HepG2 (cell line): ENCODE results near the gene KDELR3. TPM values are rescaled to one million over a fixed set of nuclear protein-coding genes. Genes with fewer than 3 reads are reported as not detected.
A peak's percentile ranks its signal among the peaks of the same experiment; 100 is the strongest.

ENCODE experiments used
- ATAC-seq: fragments of 200-7000 bp; cut with Tn5 transposase; 3 replicates; pipeline ENCODE4 v1.9.1; 2020; ENCODE audit warnings: mild to moderate bottlenecking, moderate library complexity
- BruUV-seq: library from RNA; stranded (reverse); fragments of 400-500 nt; replicated peaks from 2 replicates; lab custom pipeline; 2021; lab: Mats Ljungman, UMichigan
- CTCF ChIA-PET: fragments of 300-600 bp; formaldehyde crosslinking; extraction: SDS; loops from one replicate; lab custom pipeline; 2021; ENCODE audit warnings: low total read pairs, inconsistent platforms, low intra/inter-chr PET ratio; lab: Yijun Ruan, JAX
- POLR2A ChIA-PET: fragments of 350-600 bp; sonication (Branson Sonifier 250); formaldehyde crosslinking; loops from one replicate; lab custom pipeline; 2020; ENCODE audit warnings: antibody characterized with exemption, inconsistent platforms; lab: Yijun Ruan, JAX
- DNase-seq: peaks from one replicate; pipeline ENCODE4 v3.0.0-alpha.2; 2015; ENCODE audit warnings: low spot score
- FAIRE-seq: peaks from 3 replicates; lab custom pipeline; 2011; peaks lifted over from hg19 to GRCh38; lab: Jason Lieb, UNC
- H2AFZ ChIP-seq: one replicate; pipeline ENCODE4 v1.6.1; 2011; ENCODE audit warnings: low read length, inconsistent platforms
- H3K27ac ChIP-seq: fragments of 300-600 bp; 3 replicates; pipeline ENCODE4 v1.8.0; 2011; ENCODE audit warnings: mixed run types, mild to moderate bottlenecking, mixed read lengths, low read length, inconsistent platforms; ENCODE audit not compliant: insufficient read depth; ENCODE audit errors: extremely low read length
- H3K27me3 ChIP-seq, 2 experiments: fragments of 200-600 bp in 1 of 2; 2 replicates in 1 of 2; 3 replicates in 1 of 2; pipeline versions ENCODE4 v1.6.0 to v1.8.0; 2011; ENCODE audit warnings: low read length in 2 of 2, mild to moderate bottlenecking in 2 of 2, moderate library complexity in 2 of 2, inconsistent platforms in 1 of 2; ENCODE audit not compliant: insufficient read depth in 2 of 2, control insufficient read depth in 1 of 2
- H3K36me3 ChIP-seq, 2 experiments: fragments of 200-600 bp in 1 of 2; replicated peaks in 1 of 2; 2 replicates in 1 of 2; 3 replicates in 1 of 2; pipeline versions ENCODE4 v1.5.1 to v1.8.0; 2011; ENCODE audit warnings: low read length in 2 of 2, inconsistent platforms in 1 of 2; ENCODE audit not compliant: insufficient read depth in 2 of 2, control insufficient read depth in 1 of 2
- H3K4me1 ChIP-seq: 2 replicates; pipeline ENCODE4 v1.5.1; 2012; ENCODE audit warnings: low read length, inconsistent platforms; ENCODE audit not compliant: insufficient read depth
- H3K4me2 ChIP-seq: 2 replicates; pipeline ENCODE4 v1.6.0; 2011; ENCODE audit warnings: low read depth, low read length, inconsistent platforms
- H3K4me3 ChIP-seq, 3 experiments: fragments of 200-600 bp in 1 of 3; sonication (generic), shearing (Covaris generic) in 1 of 3; replicated peaks in 1 of 3; 2 replicates each; pipeline ENCODE4 v1.5.1; 2011 to 2016; ENCODE audit warnings: low read length in 3 of 3, inconsistent platforms in 2 of 3, low read depth in 2 of 3, mild to moderate bottlenecking in 2 of 3, control low read depth in 1 of 3, mixed read lengths in 1 of 3; ENCODE audit not compliant: insufficient read depth in 1 of 3
- H3K79me2 ChIP-seq: one replicate; pipeline ENCODE4 v1.6.1; 2011; ENCODE audit warnings: low read length, inconsistent platforms; ENCODE audit not compliant: insufficient read depth
- H3K9ac ChIP-seq: 2 replicates; pipeline ENCODE4 v1.6.0; 2011; ENCODE audit warnings: mild to moderate bottlenecking, low read depth, low read length, inconsistent platforms; ENCODE audit not compliant: insufficient read depth
- H3K9me3 ChIP-seq: 2 replicates; pipeline ENCODE4 v1.5.1; 2012; ENCODE audit warnings: mild to moderate bottlenecking, low read length
- H4K20me1 ChIP-seq: 2 replicates; pipeline ENCODE4 v1.6.0; 2011; ENCODE audit warnings: inconsistent platforms, mild to moderate bottlenecking, low read length, moderate library complexity; ENCODE audit not compliant: insufficient read depth
- ARID5B ChIP-seq: IDR thresholded peaks from 2 replicates; pipeline ENCODE4 v1.4.0; 2020; ENCODE audit warnings: mild to moderate bottlenecking, missing genetic modification reagents
- CBX5 ChIP-seq: sonication (generic); formaldehyde crosslinking; IDR thresholded peaks from 2 replicates; pipeline ENCODE4 v1.4.0; 2020; ENCODE audit warnings: missing genetic modification reagents, borderline replicate concordance
- CREB1 ChIP-seq, 2 experiments: fragments of 450-650 bp in 1 of 2; IDR thresholded peaks; 2 replicates each; pipeline ENCODE4 v1.6.1; 2016 to 2017; ENCODE audit warnings: control low read depth in 1 of 2, mild to moderate bottlenecking in 1 of 2, missing compliant biosample characterization in 1 of 2, missing genetic modification characterization in 1 of 2
- POLR2AphosphoS2 ChIP-seq: IDR thresholded peaks from 2 replicates; pipeline ENCODE4 v1.6.1; 2011; ENCODE audit warnings: low read depth, low read length, improper control_type of control experiment
- POLR2G ChIP-seq: fragments of 200-400 bp; formaldehyde crosslinking; IDR thresholded peaks from 2 replicates; pipeline ENCODE4 v1.6.1; 2018; ENCODE audit warnings: mild to moderate bottlenecking, low read depth, low read length, moderate library complexity
- REPIN1 ChIP-seq: sonication (generic); formaldehyde crosslinking; IDR thresholded peaks from 2 replicates; pipeline ENCODE4 v1.8.0; 2022; ENCODE audit warnings: missing genetic modification reagents, low read depth, mild to moderate bottlenecking, borderline replicate concordance
- SCMH1 ChIP-seq: sonication (generic); formaldehyde crosslinking; IDR thresholded peaks from 2 replicates; pipeline ENCODE4 v1.9.0; 2021; ENCODE audit warnings: missing genetic modification reagents, mild to moderate bottlenecking, borderline replicate concordance
- SNRNP70 ChIP-seq: fragments of 200-400 bp; formaldehyde crosslinking; IDR thresholded peaks from 2 replicates; pipeline ENCODE4 v1.6.1; 2017; ENCODE audit warnings: mild to moderate bottlenecking, low read depth, low read length, moderate library complexity
- ZC3H13 ChIP-seq: sonication (generic); formaldehyde crosslinking; IDR thresholded peaks from 2 replicates; pipeline ENCODE4 v1.8.1; 2023; ENCODE audit warnings: mild to moderate bottlenecking, missing genetic modification reagents, moderate library complexity
- ZNF556 ChIP-seq: sonication (generic); formaldehyde crosslinking; IDR thresholded peaks from 2 replicates; pipeline ENCODE4 v1.4.0; 2020; ENCODE audit warnings: mild to moderate bottlenecking, missing genetic modification reagents, borderline replicate concordance
- ZNF773 ChIP-seq: sonication (generic); formaldehyde crosslinking; IDR thresholded peaks from 2 replicates; pipeline ENCODE4 v1.4.0; 2020; ENCODE audit warnings: missing genetic modification reagents, borderline replicate concordance
- ZNF792 ChIP-seq: IDR thresholded peaks from 2 replicates; pipeline ENCODE4 v1.6.1; 2016
- WGBS: methylation state at CpG from one replicate; pipeline ENCODE4 v1.1.6; 2017; ENCODE audit warnings: low lambda C conversion rate; 5-methylcytosine and 5-hydroxymethylcytosine counted together
- in situ Hi-C: cut with HindIII; loops from 2 replicates; pipeline ENCODE4 v1.10.0; 2017; ENCODE audit warnings: low pct_unique_long_range_greater_than_20kb; ENCODE audit not compliant: extremely low pct_ligation_motif_present
- intact Hi-C: fragments of 100-400 bp; cut with micrococcal nuclease; formaldehyde crosslinking; loops from one replicate; pipeline ENCODE4 v1.10.0; 2022; ENCODE audit not compliant: unreplicated experiment
- polyA plus RNA-seq, 8 experiments: library from polyadenylated mRNA; depleted of rRNA in 3 of 8; stranded (reverse) in 7 of 8; unstranded in 1 of 8; fragments of >200 nt; fragmentation: Illumina TruSeq in 4 of 8; extraction: Trizol in 4 of 8; gene quantifications; 2 replicates each; pipeline versions ENCODE4 v1.2.1 to v1.2.3, GENCODE V29; 2011 to 2016; ENCODE audit warnings: low read depth in 4 of 8, missing spikeins in 1 of 8, mixed read lengths in 1 of 8; ENCODE audit not compliant: insufficient read depth in 1 of 8
- total RNA-seq, 5 experiments: library from RNA; depleted of rRNA; stranded (reverse); fragments of >200 nt; fragmentation: Illumina TruSeq; extraction: Trizol; gene quantifications; 2 replicates each; pipeline ENCODE4 v1.2.3, GENCODE V29; 2016; ENCODE audit warnings: low read depth in 1 of 5

KDELR3 gene
- total and polyA plus RNA-seq, 2 of the 13 experiments (the other 11 are each of a cell fraction or from before 2014, with no cell fraction given): 24.2 to 65.7 TPM

GRCh38 chr22:38503021-38503420, 35.1 kb downstream of the KDELR3 start:
- peaks cover 13 to 41% of the 10 kb centered on the region in 2 experiments for H3K36me3 ChIP-seq
- 83% methylated on average over 4 of the region's 4 CpGs for WGBS
- TF ChIP-seq ZC3H13 (CRISPR knock-in tag) (no peak), ZNF556 (CRISPR knock-in tag) (no peak), POLR2G (0 out of 2 replicates have a peak, but pooled peaks have one; percentile 16)
- H2AFZ ChIP-seq: no peak overlapping the region
- DNase-seq (no peak), ATAC-seq (no peak), FAIRE-seq (no peak)
- peak overlapping the region; percentile 93 for H3K4me2 ChIP-seq
- in situ Hi-C loops (no loop called here), intact Hi-C loops (no loop called here)
- H4K20me1 ChIP-seq: peaks cover 46% of the 10 kb centered on the region
- BruUV-seq: no TSS peak
- H3K27me3 ChIP-seq: no peaks in the 10 kb centered on the region; a peak in 1 of 5 replicates
- H3K4me1 ChIP-seq: peaks cover 64% of the 10 kb centered on the region
- H3K27ac ChIP-seq: no peak overlapping the region
- ChIA-PET CTCF (no interaction called here), POLR2A (interaction anchor here (2.8 kb wide), 1 partner anchor 12 kb away, joined by 16 read pairs; no protein-coding TSS in a partner anchor)
- no peak overlapping the region for H3K9ac ChIP-seq
- H3K4me3 ChIP-seq: peak overlapping the region in 2 of 3 experiments; percentile 93 to 96; a peak in 4 of 6 replicates
- peaks cover 70% of the 10 kb centered on the region for H3K79me2 ChIP-seq
- no peaks in the 10 kb centered on the region for H3K9me3 ChIP-seq

- H3K9ac ChIP-seq: peak overlapping the region; percentile 99
- intact Hi-C loops (loop anchor here (5.0 kb wide), 1 partner anchor 43 kb away; no protein-coding TSS in a partner anchor), in situ Hi-C loops (no loop called here)
- no peaks in the 10 kb centered on the region; a peak in 1 of 5 replicates for H3K27me3 ChIP-seq
- H3K4me3 ChIP-seq: peak overlapping the region; percentile 93 to 99 (median 96)
- FAIRE-seq (no peak), DNase-seq (peak; percentile 53), ATAC-seq (0 out of 3 replicates have a peak, but pooled peaks have one; percentile 7)
- peaks cover 67% of the 10 kb centered on the region for H3K4me1 ChIP-seq
- H4K20me1 ChIP-seq: peaks cover 40% of the 10 kb centered on the region
- peaks cover 9 to 22% of the 10 kb centered on the region in 2 experiments; a peak in 4 of 5 replicates for H3K36me3 ChIP-seq
- peak overlapping the region; percentile 93 for H3K4me2 ChIP-seq
- WGBS: 1% methylated on average over 19 of the region's 35 CpGs
- BruUV-seq: no TSS peak
- CTCF ChIA-PET: no interaction called here
- no peak overlapping the region for H2AFZ ChIP-seq
- peak overlapping the region; percentile 97 for H3K27ac ChIP-seq
- peaks cover 57% of the 10 kb centered on the region for H3K79me2 ChIP-seq
- POLR2A ChIA-PET: no interaction called here
- H3K9me3 ChIP-seq: no peaks in the 10 kb centered on the region
- peak; percentile 16; the same call in 1 of the 2 replicates for TF ChIP-seq ARID5B
- no peak for TF ChIP-seq SNRNP70
- no peak for TF ChIP-seq SCMH1 (CRISPR knock-in tag)
- no peak for TF ChIP-seq ZNF773 (CRISPR knock-in tag)
- peak; percentile 36; the same call in 1 of the 2 replicates for TF ChIP-seq POLR2AphosphoS2
- TF ChIP-seq CREB1 (IDR thresholded peaks at IDR 0.05): no peak
- peak; percentile 55; the same call in 1 of the 2 replicates for TF ChIP-seq CREB1 (CRISPR knock-in tag; IDR thresholded peaks at IDR 0.05)
- TF ChIP-seq CBX5 (CRISPR knock-in tag): no peak
- 0 out of 2 replicates have a peak, but pooled peaks have one; percentile 30 for TF ChIP-seq ZNF792 (CRISPR knock-in tag)
- no peak for TF ChIP-seq REPIN1 (CRISPR knock-in tag)
These were observed 37.0 kb downstream of the KDELR3 start for GRCh38 chr22:38504731-38505540.
